Lung (tissue), 12 donors: Measurements from ENCODE around the gene TPCN2. TPM values are rescaled to one million over a fixed set of nuclear protein-coding genes. Genes with fewer than 3 reads are reported as not detected.

ENCODE experiments used
- ATAC-seq: fragments of 200-7000 bp; cut with Tn5 transposase; one replicate; pipeline ENCODE4 v1.9.1; 2020; ENCODE audit warnings: moderate number of reproducible peaks; ENCODE audit not compliant: insufficient read depth, low FRiP score
- DNase-seq, 3 donors: peaks; one replicate each; pipeline ENCODE4 v3.0.0-alpha.2; 2013 to 2017
- H3K27ac ChIP-seq, 2 donors: one replicate each; pipeline ENCODE4 v1.5.1; 2013; ENCODE audit warnings: mild to moderate bottlenecking in 2 of 2, moderate library complexity in 2 of 2, control low read depth in 1 of 2, inconsistent platforms in 1 of 2, low read depth in 1 of 2, low read length in 1 of 2
- H3K27me3 ChIP-seq, 3 donors: one replicate each; pipeline ENCODE4 v1.5.1; 2013; ENCODE audit warnings: low read length in 2 of 3; ENCODE audit not compliant: control insufficient read depth in 3 of 3, insufficient read depth in 3 of 3
- H3K36me3 ChIP-seq, 4 donors: one replicate each; pipeline ENCODE4 v1.5.1; 2013; ENCODE audit warnings: low read length in 4 of 4, mild to moderate bottlenecking in 1 of 4, moderate library complexity in 1 of 4; ENCODE audit not compliant: control insufficient read depth in 4 of 4, insufficient read depth in 4 of 4
- H3K4me1 ChIP-seq, 5 donors: one replicate each; pipeline ENCODE4 v1.5.1; 2013; ENCODE audit warnings: low read length in 5 of 5, mild to moderate bottlenecking in 2 of 5, moderate library complexity in 1 of 5; ENCODE audit not compliant: control insufficient read depth in 5 of 5, insufficient read depth in 5 of 5
- H3K4me3 ChIP-seq: one replicate; pipeline ENCODE4 v1.5.1; 2013; ENCODE audit warnings: mild to moderate bottlenecking, control low read depth, moderate library complexity
- H3K9ac ChIP-seq, 2 donors: one replicate each; pipeline ENCODE4 v1.5.1; 2013; ENCODE audit warnings: low read length in 2 of 2, control low read depth in 1 of 2; ENCODE audit not compliant: insufficient read depth in 1 of 2
- H3K9me3 ChIP-seq, 4 donors: one replicate each; pipeline ENCODE4 v1.5.1; 2013; ENCODE audit warnings: low read length in 3 of 4, mild to moderate bottlenecking in 1 of 4, moderate library complexity in 1 of 4; ENCODE audit not compliant: control insufficient read depth in 4 of 4, insufficient read depth in 3 of 4
- WGBS, 2 donors: extraction: QIAGEN DNeasy Blood & Tissue Kit; methylation state at CpG; one replicate each; pipeline ENCODE4 v1.1.7; 2013; 5-methylcytosine and 5-hydroxymethylcytosine counted together
- polyA plus RNA-seq, 2 donors: library from polyadenylated mRNA; stranded (reverse); fragments of 200-250 nt; gene quantifications; one replicate each; pipeline ENCODE4 v1.2.1, GENCODE V29; 2013
- total RNA-seq, 2 donors: library from RNA; depleted of rRNA in 1 of 2; stranded (reverse); fragments of >200 nt in 1 of 2; gene quantifications; one replicate each; pipeline ENCODE4 v1.2.1, GENCODE V29; 2014 to 2021
- TF ChIP-seq, protein P1 (sequence below): IDR thresholded peaks from 2 replicates; pipeline ENCODE4 v1.5.1; 2012; ENCODE audit warnings: mild to moderate bottlenecking; ENCODE audit errors: control extremely low read depth, extremely low read depth
- donor health status: control.
- donor health status: control.
- donor health status: Bipolar disorder and iron deficiency.
- donor health status: healthy.
- donor health status: DM: yes; HTN: yes; CAD: no.

TPCN2 gene
- total and polyA plus RNA-seq, 4 donors: 10.0 to 25.0 (median 14.5) TPM

DNA sequence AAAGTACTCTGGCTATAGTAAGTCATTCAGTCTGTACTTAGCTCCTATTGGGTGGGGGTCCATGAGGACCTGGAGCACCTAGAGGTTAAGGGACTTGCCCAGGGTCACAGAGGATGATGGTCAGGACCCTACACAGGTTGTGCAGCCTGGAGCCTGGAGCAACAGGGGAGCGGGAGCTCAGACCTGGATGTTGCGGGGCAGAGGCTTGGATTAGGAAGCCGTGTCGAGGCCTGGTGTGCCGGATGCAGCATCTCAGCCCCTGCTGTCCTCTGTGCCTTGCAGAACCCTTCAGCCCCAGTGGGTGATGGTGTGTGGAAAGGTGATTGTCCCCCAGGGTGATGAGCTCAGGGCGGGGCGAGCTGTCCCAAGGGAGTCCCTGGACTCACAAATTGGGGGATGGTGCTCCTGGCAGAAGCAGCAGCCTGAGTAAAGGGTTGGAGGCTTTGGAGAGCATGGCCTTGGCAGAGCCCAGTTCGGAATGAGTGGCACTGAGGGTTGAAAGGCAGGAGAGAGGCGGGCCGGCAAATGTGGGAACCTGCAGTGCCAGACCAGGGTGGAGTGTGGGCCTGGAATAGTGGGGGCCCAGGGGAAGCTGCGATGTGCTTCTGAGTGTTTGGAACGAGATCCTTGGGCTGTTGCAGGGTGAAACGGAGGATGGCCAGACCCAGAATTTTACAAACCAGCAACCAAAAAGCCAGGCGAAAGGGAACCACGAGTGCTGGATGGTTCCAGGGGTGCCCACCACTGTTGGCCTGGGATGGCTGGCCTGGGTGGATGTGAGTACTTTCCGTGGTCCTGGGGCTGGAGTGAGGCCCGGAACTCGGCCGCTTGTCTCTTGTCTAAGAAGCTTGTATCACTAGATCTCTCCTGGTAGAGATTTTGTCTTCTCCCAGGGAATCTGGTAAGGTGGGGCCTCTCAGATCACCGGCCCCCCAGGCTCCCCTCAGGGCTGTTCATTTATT lies 2.9 kb downstream of the TPCN2 start:
- 91 to 94% methylated on average over 20 of the region's 20 CpGs for WGBS, 2 donors
- TF ChIP-seq, protein P1, sequence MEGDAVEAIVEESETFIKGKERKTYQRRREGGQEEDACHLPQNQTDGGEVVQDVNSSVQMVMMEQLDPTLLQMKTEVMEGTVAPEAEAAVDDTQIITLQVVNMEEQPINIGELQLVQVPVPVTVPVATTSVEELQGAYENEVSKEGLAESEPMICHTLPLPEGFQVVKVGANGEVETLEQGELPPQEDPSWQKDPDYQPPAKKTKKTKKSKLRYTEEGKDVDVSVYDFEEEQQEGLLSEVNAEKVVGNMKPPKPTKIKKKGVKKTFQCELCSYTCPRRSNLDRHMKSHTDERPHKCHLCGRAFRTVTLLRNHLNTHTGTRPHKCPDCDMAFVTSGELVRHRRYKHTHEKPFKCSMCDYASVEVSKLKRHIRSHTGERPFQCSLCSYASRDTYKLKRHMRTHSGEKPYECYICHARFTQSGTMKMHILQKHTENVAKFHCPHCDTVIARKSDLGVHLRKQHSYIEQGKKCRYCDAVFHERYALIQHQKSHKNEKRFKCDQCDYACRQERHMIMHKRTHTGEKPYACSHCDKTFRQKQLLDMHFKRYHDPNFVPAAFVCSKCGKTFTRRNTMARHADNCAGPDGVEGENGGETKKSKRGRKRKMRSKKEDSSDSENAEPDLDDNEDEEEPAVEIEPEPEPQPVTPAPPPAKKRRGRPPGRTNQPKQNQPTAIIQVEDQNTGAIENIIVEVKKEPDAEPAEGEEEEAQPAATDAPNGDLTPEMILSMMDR: no peak
- Histone ChIP-seq H3K9ac (no peak overlapping the region), H3K36me3 (peaks cover 0 to 11% (median 0%) of the 10 kb centered on the region in 4 donors), H3K9me3 (no peaks in the 10 kb centered on the region), H3K4me3 (no peak overlapping the region), H3K27ac (no peak overlapping the region), H3K27me3 (no peaks in the 10 kb centered on the region), H3K4me1 (peaks cover 0 to 16% (median 4%) of the 10 kb centered on the region in 5 donors)
- DNase-seq: no peak
- ATAC-seq: no peak

DNA sequence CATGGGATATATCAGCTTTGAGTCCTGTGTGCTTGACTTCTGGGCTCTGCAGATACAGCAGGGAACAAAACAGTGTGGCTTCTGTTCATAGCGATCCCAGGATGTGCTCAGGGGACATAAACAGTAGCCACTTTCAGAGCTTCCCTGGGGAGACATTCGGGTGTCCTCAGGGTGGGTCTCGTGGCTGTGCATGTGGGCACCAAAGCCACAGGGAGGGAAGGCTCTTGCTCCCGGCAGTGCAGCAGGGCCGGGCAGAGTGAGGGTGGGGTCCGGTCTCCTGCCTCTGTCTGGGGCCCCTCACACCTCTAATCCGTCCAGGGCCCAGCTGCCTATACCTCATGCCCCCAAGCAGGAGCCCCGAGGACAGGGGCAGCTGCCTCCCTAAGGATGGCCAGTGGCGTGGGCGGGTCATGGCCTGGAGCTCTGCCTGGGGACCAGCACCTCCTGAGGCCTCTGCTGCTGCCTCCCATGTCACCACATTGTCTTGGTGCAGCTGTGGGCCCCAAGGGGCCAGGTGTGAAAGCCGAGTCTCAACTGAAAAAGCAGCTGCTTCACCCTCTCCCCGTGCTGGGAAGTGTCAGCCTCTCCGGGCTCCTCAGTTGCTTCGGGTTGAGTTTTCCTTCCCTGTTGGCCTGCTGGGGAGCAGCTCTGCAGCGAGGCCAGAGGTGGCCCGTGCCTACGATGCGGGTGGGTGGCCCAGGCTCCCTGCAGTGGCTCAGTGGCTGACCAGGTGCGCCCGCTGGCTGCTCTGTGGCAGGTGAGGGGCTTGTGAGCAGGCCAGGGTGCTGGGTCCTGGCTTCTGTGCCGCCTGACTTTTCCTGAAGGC lies 3.8 kb downstream of the TPCN2 start:
- Histone ChIP-seq H3K9me3 (no peaks in the 10 kb centered on the region), H3K27me3 (no peaks in the 10 kb centered on the region), H3K4me3 (no peak overlapping the region), H3K36me3 (peaks cover 0 to 15% (median 0%) of the 10 kb centered on the region in 4 donors), H3K9ac (no peak overlapping the region), H3K4me1 (peaks cover 0 to 16% (median 4%) of the 10 kb centered on the region in 5 donors), H3K27ac (no peak overlapping the region)
- ATAC-seq: no peak
- TF ChIP-seq, protein P1: no peak
- WGBS, 2 donors: 80 to 86% methylated on average over 21 of the region's 21 CpGs
- no peak for DNase-seq

DNA sequence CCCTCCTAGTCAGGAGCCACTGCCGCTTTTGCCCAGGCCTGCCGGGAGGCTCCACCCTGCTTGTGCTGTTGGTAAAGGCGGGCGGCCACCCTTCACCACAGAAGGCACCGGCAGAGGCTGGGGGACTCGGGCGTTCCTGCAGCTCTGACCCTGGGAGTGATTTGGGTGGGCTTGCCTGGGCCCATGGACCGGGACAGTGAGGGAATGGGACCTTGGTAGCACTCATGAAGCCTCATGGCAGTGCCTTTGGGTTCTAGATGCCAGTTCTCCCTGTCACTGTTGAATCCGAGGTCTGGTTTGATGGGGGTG lies 4.4 kb downstream of the TPCN2 start:
- Histone ChIP-seq H3K27ac (no peak overlapping the region), H3K27me3 (no peaks in the 10 kb centered on the region), H3K36me3 (peaks cover 0 to 19% (median 0%) of the 10 kb centered on the region in 4 donors), H3K4me1 (peaks cover 0 to 14% (median 4%) of the 10 kb centered on the region in 5 donors), H3K9me3 (no peaks in the 10 kb centered on the region), H3K4me3 (no peak overlapping the region), H3K9ac (no peak overlapping the region)
- 91% methylated on average over 8 to 9 of the region's 9 CpGs for WGBS, 2 donors
- TF ChIP-seq, protein P1: no peak
- DNase-seq: no peak
- ATAC-seq: no peak
